GM18505 (cell line): ENCODE measurements around the gene LAMA2.

Experiments
- ATAC-seq: cut with Tn5 transposase; IDR thresholded peaks from one replicate; pipeline ENCODE4 v1.9.1; 2021; ENCODE audit not compliant: unreplicated experiment
- POLR2A ChIP-seq: IDR thresholded peaks from 4 replicates; pipeline ENCODE4 v1.6.1; 2011; ENCODE audit warnings: borderline replicate concordance; ENCODE audit not compliant: insufficient read depth, insufficient read length; ENCODE audit errors: extremely low read depth

Gene LAMA2

DNA sequence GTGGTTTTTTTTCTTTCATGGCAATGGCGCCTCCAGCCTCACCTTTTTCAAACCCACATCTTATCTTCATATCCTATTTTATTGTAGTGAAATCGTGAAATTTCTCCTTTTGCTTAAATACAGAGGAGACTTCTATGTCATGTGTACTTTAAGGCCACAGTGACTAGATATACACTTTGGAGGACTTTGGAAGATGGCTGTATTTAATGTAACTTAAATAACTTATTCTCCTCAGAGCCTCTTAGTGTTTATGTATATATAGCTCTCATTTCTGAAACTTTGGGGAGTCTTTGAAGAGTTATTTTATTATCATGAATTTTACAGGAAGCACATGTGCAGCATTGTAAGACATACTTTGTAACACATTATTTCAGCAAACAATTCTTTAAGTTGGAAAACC, 968 bp downstream of the LAMA2 start:
- ATAC-seq: no peak
- no peak for TF ChIP-seq POLR2A

DNA sequence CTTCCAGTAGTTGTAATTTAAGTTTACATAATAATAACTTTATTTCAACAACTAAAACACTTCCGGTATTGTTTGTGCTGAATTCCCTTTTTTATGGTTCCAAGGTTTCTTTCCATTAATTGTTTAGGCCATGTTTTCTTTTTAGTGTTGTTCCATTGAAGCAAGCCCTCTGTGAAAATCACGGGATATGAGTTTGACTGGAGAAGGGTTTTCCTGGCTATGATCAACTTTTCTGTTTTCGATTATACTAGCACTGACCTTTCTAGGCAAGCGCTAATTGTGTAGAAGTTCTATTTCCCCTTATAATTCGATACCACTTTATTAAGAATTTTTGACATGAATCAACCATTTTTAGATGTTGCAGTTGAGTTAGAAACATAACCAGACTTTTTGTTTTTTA, 2.4 kb downstream of the LAMA2 start:
- TF ChIP-seq POLR2A: no peak
- no peak for ATAC-seq

DNA sequence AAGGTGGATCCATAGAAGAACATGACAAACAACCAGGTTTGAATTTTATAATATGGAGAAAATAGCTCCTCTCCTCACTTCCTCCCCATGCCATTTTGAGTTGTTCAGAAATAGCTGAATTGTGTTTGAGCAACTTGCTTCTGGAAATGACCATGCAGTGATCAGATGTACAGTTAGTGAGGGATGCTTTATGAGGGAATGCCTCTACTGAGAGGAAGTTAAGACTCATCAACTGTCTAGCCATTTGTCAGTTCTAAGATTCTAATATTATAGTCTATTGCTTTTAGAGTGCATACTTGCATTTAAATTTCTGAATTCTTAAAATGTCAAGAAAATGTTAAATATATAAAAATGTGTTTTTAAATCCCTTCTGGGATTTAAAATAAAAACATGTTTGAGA, 3.8 kb downstream of the LAMA2 start:
- no peak for ATAC-seq
- no peak for TF ChIP-seq POLR2A

DNA sequence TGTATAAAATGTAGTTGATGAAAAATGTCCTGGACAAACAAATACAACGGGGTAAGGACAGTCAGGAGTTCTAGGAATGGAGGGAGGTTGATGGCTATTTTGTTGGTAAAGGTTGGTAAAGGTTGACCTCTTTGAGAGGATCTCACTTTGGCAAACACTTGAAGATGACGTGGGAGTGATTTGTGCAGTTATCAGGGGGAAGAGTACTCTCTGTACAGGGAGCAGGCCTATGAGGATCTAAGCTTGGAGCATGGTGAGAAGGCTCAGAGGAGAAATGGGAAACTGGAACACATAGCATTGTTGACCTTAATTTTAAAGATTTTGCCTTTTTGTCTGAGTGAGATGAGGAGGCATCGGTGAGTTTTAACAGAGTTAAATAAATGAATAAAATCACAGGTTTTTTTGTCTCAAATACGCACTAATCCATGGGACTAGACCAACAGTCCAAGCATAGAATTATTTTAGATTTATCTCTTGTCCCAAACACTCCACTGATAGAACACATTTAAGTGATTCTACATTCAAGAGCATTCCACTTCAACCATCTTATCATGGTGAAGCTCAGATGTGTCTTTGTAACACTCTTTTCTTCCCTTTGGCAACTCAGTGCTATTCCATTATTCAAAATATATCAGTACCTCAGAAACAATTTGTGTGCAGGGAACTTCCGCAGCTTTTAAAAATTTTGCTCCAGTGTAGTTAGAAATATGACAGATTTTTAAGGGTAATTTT, 5.7 kb downstream of the LAMA2 start:
- TF ChIP-seq POLR2A: no peak
- ATAC-seq: no peak

DNA sequence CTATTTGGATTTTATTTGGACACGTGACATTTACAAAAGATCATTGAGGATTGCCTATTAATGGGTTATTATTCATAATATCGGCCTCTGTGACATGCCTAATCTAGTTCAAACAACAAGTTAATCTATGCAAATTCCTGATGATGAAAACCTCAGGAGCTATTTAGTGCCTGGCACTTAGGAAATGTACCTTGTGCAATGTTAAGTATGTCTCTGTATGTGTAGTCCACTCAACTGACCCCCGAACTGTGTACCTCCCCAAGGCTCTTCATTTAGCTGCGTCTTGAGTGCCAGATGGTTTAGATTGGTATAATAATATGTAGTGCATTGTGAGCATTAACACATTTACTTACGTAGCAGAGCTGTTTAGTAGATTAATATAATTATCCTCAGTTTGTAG, 6.9 kb downstream of the LAMA2 start:
- TF ChIP-seq POLR2A: no peak
- no peak for ATAC-seq

DNA sequence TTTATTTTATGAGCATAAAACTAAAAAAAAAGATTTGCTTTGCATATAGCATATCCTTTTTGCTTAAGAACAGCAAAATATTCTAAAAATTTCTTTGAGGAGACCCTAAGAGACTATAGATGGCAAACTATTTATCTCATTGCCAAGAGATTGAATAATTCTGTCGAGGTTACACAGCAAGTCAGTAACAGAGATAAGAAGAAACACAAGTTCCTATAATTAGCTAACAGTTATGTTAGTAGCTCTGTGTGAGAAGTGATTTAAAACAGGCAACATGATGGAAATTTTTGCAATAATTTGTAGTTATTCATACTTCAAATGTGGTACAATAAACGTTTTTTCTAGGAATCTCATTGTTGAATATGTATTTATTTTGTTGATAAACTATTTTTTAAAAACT, 9.1 kb downstream of the LAMA2 start:
- no peak for ATAC-seq
- no peak for TF ChIP-seq POLR2A

DNA sequence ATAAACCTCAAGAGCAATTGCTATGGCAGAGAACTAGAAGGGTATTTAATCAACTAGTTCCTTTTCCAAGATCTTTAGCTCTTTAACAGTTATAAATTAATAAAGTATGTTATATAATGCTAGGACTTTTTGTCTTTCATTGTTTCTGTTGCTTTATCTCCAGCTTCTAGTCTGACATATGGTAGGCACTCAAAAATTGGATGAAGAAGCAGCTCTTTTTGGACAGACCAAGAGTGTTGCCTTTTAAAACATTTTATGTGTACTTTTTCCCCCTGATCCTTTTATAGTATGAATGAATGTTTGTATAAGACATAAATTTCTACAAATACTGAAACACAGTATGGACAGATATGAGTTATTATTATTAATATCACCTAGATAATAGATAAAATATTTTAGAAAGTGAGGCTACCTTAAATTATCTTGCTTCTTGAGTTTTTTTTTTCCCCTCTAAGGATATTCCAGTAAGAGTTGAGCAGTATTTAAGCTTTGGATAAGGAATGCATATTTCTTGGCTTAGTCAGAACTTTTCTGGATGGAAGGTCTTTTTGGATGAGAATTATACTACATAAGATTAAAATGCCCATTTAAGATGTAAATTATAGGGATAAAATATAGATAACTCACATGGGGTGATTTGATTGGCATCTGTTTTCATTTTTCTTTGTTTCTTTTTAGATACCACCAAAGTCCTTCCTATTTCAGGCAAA, 16.6 kb downstream of the LAMA2 start:
- no peak for ATAC-seq
- no peak for TF ChIP-seq POLR2A

DNA sequence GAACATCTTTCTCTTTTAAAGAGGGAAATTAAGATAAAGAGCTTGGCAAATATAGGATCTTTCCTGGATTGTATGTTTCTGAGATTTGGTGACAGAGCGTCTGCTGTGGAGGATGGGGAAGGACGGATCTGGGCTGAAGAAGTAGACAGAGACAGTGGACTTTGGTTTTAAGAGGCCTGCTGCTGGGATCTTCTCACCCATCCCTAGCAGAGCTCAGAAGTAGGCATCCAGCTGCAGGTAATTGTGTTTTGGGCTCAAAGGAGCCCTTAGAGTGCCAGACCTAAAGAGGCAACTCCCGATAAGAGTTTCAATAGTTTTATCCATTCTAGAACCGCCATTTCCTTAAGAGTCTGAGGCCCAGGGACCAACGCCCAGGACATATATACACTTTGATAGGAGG, 20.8 kb downstream of the LAMA2 start:
- no peak for TF ChIP-seq POLR2A

DNA sequence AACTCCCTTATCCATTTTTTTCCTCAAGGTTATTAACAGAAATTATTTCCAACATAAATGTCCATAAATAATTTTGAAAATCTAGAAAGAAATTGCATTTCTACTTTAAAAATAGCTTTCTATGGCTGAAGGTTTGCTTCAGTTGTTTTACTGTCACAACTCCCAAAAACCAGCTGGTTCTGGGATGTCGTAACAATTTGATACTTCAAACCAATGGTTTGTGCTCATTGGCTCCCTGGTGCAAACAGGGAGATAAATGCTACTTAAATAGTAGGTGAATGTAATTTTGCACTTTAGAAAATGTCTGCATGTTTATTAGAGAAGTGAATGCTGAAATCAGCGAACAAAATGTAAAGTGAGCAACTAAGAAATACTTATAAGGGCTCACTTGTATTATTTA, 31.1 kb downstream of the LAMA2 start:
- no peak for TF ChIP-seq POLR2A
- no peak for ATAC-seq

More for the DNA sequence above, 20.8 kb downstream of the LAMA2 start:
- ATAC-seq: no peak

DNA sequence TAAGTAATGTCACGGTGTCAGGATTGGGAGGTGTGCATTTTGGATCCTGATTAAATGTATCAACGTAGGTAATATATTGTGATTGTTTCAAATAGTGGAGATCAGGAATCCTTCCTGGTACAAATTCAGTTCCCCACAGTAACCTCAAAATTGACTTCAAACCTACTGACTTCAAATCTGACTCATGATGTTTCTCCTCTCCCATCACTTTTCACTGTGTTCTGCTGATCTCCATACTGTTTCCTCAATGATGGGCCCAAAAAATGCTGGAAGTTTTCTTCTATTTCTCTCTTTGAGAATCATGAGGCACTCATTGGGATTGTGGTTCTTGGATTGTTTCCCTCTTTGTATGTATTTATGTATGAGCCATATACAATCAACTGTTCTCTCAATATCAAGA, 35.9 kb downstream of the LAMA2 start:
- no peak for ATAC-seq
- no peak for TF ChIP-seq POLR2A

DNA sequence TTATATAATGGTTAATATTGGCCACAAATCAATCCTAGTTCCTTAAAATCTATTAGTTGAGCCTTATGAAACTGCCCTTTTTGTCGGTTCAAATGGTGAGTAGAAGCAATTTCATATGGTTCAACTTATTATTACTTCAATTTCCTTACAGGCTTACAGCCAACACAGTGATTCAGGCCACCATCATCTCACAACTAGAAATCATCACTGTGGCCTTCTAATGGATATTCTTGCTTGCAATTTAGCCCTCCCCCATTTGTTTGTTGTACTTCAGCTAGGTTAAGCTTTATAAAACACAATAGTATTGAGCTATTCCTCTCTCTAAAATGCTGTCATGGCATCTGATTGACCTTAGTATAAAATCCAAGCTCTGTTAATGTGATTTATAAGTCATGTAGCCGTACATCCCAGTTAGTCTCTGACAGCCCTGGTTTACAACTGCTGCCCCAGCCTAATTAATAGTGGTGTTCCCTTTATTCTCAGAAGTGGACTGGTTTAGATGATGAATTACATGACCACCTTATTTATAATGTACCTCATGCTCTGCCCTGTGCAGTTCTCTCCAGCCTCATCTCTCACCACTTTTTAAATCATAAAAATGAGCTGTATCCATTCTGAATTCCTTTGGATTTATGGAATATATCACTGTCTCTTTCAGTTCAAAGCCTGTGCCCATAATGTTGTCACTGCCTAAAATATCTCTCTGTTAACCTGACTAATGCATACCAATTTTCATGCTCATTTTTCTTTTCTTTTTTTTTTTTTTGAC, 36.7 kb downstream of the LAMA2 start:
- TF ChIP-seq POLR2A: no peak
- no peak for ATAC-seq

DNA sequence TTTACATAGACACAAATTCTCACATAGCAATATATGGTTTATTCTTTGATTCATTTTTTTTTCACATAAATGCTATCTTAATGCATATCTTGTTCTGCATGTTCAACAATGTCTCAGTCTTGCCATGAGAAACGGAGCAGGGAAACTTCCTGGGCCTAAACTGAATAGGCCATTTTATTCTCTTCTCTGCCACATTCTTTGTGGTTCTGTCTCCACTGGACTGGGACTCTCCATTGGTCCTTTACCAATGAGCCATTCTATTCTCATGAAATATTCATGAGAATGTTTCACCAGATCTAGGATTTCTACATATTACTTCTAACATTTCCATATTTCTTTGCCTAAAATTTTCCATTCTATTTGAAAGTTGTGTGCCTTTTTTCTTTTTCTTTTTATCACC, 42.8 kb downstream of the LAMA2 start:
- no peak for ATAC-seq
- TF ChIP-seq POLR2A: no peak

DNA sequence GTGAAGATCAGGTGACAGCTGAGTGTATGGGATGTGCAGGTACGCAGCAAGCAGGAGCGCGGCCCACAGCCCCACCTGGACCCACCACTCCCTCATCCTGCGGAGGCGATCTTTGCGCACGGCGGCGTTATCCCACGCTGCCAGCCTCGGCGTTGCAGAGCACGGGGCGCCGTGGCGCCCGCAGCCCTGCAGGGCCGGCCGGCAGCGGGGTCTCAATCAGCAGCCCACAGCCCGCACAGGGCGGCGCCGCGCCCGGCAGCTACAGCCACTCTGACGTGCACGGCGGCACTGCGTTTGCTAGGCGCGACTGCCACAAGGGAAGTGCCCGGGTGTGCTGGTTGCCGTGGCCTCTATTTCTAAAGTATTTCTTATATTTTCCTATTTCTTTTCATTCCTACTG, 46.9 kb downstream of the LAMA2 start:
- no peak for TF ChIP-seq POLR2A
- ATAC-seq: no peak

DNA sequence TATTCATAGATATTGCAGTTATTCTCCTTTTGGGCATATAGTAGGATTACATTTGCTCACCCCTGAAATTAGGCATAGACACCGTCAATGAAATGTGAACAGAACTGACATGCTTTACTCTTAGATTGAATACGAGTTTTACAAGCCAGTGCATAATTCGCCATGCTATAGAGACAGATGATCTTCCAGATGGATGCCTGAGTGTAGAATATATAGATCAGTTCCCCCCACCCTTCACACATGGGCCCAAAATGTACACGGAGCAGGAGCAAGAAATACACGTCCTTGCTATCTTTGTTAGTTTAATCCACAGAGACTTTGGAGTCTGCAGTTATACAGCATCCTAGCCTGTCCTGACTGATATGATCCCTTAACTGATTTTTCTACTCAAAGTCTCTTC, 47.4 kb downstream of the LAMA2 start:
- TF ChIP-seq POLR2A: no peak
- ATAC-seq: no peak
